GM18508 (cell line): Measurements from ENCODE around the gene SLC25A33.

ENCODE experiments used
- ATAC-seq: cut with Tn5 transposase; IDR thresholded peaks from one replicate; pipeline ENCODE4 v1.9.1; 2021; ENCODE audit warnings: moderate number of reproducible peaks; ENCODE audit not compliant: insufficient read depth, unreplicated experiment

The SLC25A33 gene

DNA sequence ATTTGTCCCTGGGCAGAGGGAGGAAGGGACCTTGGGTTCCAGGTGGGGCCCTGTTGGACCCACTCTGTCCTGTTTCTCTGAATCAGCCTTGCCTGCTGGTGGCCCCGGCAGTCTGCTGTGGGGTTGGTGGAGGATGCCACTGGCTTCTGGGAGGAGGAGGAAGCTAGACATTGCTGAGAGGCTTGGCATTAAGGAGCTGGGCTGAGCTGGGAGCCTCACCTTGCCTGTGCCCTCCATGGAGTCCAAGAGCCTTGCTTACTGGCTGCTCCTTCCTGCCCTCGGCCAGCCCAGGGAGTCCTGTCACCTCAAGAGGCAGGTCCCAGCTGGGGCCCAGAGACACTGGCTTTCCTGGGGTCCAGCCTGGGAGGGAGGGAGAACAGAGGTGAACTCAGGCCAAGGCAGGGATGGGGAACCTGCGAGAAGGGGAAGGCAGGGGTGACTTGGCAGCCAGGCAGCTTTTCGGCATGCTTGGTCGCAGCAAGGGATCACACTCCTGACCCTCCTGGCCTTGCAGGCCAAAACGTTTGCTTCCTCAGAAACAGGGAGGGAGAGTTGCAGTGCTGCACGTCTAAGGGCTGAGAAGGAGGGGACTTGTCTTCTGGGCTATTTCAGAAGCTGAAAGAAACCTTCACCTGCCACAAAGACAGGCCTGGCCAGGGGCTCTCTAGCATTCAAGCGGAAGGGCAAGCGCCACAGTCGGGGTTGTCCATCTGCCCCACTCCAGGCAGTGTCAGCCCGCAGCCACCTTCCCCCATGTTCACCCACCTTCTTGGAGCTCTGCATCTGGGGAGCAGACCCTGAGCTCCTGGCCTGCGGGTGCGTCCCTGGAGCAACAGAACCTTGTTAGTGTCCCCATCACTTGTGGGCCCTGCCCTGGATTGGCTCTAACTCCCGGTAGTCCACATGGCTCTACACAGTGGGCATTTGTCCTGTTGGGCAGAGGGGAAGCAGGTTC is 58.4 kb downstream of the SLC25A33 start:
- no peak for ATAC-seq

DNA sequence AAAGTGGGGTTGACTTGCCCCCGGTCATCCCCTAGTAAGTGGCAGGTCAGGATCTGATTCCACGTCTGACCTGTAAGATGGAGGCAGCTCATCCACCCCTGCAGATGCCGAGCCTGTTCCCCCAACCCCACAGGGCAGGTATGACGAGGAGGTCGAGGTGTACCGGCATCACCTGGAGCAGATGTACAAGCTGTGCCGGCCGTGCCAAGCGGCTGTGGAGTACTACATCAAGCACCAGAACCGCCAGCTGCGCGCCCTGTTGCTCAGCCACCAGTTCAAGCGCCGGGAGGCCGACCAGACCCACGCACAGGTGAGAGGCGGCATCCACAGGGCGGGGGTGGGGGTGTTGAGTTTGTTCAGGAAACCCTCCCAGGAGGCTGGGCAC is 59.0 kb downstream of the SLC25A33 start:
- no peak for ATAC-seq

GRCh38 chr1:9599741-9600140 is 60.5 kb downstream of the SLC25A33 start:
- ATAC-seq, result no peak

- ATAC-seq, result no peak
These were observed 61.9 kb downstream of the SLC25A33 start for GRCh38 chr1:9600861-9601834.

DNA sequence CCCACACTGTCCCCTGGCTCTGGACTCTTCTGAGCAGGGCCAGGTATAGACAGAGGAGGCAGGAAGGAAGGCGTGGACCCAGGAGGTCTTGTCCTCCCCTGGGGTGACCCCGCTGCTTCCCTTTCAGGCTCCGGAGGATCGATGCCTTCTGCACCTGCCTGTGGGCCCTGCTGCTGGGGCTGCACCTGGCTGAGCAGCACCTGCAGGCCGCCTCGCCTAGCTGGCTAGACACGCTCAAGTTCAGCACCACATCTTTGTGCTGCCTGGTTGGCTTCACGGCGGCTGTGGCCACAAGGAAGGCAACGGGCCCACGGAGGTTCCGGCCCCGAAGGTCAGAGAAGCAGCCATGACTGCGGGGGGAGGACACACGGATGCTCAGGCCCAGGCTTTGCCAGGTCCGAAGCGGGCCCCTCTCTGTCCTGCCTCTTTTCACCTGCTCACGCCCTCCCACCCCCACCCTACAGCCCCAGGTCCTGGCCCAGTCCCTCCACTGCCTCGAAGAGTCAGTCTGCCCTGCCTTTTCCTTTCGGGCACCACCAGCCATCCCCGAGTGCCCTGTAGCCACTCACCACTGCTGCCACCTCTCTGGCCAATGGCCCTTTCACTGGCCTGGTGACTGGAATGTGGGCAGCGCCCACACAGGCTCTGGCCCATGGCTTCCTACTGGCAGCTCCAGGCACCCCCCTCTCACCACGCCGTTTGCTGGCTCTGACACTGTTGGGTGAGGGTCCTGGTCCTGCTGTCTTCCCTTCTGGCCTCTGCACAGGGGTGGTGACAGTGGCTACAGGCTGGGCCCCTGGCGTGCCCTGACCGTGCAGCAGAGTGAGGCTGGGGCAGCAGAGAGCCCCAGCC is 62.9 kb downstream of the SLC25A33 start:
- ATAC-seq, result no peak

DNA sequence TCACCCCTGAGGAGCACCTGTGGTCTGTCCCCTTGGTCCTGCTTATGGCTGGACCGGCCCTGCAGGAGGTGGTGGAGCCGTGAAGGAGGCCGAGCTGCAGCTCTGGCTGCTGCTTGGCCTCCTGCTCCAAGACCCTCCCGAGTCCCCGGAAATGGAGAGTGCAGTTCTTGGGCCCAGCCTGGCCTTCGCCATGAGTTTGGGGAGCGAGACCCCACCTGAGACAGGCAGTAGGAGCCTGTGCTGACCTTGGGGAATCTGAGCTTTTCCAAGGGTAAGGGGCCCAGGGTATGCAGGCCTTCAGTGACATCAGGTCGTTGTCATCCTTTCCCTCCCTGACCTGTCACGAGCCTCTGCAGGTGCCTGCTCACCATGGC is 63.5 kb downstream of the SLC25A33 start:
- no peak for ATAC-seq

DNA sequence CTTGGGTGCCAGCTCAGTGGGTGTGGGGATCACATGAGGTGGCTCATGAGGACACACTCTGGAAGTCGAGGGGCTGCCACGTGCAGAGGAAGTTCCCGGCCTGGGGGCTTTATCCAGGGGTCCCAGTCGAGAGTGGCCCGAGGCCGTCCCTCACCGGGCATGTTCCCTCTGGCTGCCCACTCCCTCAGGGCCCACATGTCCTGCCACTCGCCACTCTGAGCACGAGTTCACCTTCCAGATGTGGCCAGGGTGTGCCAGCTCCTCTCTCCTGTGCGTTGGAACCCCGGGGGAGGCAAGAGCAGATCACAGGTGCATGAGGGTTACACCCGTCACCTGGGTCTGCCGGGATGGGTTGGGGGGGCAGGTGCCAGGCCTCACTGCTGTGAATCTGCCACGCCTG is 64.0 kb downstream of the SLC25A33 start:
- no peak for ATAC-seq

- ATAC-seq, result no peak
These were observed 64.8 kb downstream of the SLC25A33 start for GRCh38 chr1:9603766-9604753.

GRCh38 chr1:9604836-9605235 is 65.6 kb downstream of the SLC25A33 start:
- ATAC-seq, result no peak

- no peak for ATAC-seq
These were observed 66.7 kb downstream of the SLC25A33 start for GRCh38 chr1:9605946-9606455.

GRCh38 chr1:9606458-9606857 is 67.2 kb downstream of the SLC25A33 start:
- ATAC-seq, result no peak

GRCh38 chr1:9606948-9607347 is 67.7 kb downstream of the SLC25A33 start:
- no peak for ATAC-seq

DNA sequence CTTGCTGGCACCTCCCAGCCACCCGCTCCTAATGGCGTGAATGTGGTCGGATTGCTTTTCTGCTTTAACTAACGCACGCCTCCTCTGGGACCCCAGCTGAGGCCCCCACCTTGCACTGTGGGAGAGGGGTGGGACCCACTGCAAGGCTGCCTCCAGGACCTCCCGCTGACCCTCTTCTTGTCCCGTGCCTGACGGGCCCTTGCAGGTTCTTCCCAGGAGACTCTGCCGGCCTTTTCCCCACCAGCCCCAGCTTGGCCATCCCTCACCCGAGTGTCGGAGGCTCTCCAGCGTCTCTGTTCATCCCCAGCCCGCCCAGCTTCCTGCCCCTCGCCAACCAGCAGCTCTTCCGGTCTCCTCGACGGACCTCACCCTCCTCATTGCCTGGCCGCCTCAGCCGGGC is 68.1 kb downstream of the SLC25A33 start:
- no peak for ATAC-seq

DNA sequence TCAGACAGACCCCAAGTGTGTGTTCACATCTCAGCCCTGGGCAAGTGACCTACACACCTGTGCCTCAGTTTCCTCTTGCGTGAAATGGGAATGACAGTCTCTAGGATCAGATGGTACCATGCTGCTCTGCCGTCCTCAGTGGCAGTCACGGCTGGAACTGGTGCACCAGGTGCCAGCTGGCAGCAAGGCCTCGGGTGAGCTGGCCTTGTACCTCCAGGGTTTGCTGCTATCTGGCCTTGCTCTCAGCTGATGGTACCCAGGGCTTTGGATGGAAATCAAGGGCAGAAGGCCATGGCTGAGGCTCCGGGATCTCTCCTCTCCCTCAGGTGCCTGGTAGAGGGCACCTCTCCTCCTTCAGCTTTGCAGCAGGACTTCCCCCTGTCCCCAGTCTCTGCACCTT is 70.7 kb downstream of the SLC25A33 start:
- ATAC-seq, result no peak

DNA sequence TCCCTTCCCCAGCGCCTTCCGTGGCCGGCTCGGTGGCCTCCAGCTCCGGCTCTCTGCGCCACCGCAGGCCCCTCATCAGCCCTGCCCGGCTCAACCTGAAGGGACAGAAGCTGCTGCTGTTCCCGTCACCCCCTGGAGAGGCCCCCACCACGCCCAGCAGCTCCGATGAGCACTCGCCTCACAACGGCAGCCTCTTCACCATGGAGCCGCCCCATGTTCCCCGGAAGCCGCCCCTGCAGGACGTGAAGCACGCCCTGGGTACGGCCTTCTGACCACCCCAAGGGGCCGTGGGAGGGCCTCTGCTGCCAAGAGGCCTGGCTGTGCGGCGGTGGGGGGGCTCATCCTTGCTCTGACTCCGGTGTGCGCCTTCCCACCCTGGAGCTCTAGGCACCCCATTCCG is 71.3 kb downstream of the SLC25A33 start:
- ATAC-seq, result no peak

DNA sequence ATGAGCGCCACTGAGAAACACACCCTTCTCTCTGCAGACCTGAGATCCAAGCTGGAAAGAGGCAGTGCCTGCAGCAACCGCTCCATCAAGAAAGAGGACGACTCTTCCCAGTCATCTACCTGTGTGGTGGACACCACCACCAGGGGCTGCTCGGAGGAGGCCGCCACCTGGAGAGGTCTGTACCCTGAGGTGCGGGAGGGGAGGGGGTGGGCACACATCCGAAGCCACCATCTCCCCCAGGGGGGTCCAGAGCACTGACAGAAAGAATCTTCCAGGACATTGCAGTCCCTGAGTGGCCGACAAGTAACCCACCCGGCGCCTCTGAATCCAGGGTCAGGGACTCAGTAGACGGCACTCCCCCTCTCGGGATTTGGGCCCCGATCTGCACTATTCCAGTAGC is 72.5 kb downstream of the SLC25A33 start:
- no peak for ATAC-seq

DNA sequence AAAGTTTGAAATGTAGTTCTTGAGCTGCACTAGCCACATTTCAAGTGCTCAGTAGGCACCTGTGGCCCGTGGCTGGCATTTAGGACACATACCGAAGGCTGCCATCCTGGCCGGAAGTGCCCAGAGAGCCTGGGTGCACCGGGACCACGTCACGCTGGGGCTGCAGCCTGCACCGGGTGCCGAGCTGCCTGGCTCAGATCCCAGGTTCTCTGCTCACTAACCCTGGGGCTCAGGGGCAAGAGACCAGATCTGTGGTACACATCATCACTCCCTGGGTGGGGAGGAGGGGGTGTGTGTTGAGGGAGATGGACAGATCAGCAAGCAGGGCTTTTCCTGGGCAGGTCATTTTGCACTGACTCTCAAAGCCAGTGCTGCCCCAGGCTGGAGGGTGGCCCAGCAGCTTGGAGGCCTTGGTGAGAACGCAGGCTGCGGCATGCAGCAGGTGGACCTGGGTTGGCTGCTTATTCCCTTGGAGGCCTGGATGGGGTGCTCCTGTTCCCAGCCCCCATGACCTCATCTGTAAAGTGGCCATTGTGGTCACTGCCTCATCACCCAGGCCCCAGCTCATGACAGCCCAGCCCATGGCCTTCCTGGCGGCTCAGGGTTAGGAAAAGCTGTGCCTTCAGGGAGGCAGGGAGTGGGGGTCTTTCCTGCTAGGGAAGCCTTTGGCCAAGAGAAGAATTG is 73.0 kb downstream of the SLC25A33 start:
- no peak for ATAC-seq

DNA sequence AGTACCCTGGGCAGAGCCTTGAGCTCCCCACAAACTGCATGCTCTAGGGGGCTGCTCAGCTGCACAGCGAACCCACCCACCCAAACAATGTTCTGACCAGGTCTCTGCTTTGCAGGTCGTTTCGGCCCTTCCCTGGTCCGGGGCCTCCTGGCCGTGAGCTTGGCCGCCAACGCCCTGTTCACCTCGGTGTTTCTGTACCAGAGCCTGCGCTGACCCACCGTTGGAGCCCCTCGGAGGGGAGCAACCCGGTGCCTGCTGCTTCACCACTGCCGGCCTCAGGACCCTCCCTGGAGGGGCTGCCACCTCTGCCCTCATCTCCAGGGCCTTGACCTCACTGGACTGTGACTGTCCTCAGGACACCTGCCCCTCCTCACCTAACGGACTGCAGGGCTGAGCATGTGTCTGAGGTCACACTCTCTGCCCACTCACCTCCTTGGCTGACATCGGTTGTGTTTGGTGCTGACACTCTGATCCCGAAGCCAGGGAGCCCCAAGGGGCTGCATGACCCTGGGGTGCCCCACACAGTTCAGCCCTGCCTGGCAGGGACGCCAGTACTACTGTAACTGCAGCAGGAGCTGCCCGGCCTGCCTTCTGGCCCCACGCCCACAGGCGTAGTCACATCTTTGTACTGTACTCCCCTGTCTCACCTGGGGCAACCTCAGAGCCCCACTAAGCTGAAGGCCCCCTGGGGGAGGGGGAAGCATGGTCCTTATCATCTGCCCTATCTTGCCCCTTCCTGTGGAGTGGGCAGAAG is 73.8 kb downstream of the SLC25A33 start:
- no peak for ATAC-seq
